ENCODE results near the gene HYCC2.
"Not testable (repeated sequence)": the region's sequence is repeated elsewhere in the genome, so short reads cannot be mapped to it uniquely, and the experiment has no call there.

Gene HYCC2
- 56.3 to 76.2 (median 75.7) reads per million in 4 experiments for total RNA-seq

- DNase-seq = peak; percentile 87
Measured at GRCh38 chr2:201071479-201072200, at the start of gene HYCC2, which contains the start of gene NDUFB3. HYCC2 (minus strand) TSS chr2:201071671; CDS start chr2:201024009, 47,662 bp downstream. NDUFB3 (plus strand) TSS chr2:201072001; CDS start chr2:201078883, 6,882 bp downstream.

GRCh38 chr2:201118961-201119854, 47.7 kb upstream of the HYCC2 start:
- DNase-seq = no peak

DNA sequence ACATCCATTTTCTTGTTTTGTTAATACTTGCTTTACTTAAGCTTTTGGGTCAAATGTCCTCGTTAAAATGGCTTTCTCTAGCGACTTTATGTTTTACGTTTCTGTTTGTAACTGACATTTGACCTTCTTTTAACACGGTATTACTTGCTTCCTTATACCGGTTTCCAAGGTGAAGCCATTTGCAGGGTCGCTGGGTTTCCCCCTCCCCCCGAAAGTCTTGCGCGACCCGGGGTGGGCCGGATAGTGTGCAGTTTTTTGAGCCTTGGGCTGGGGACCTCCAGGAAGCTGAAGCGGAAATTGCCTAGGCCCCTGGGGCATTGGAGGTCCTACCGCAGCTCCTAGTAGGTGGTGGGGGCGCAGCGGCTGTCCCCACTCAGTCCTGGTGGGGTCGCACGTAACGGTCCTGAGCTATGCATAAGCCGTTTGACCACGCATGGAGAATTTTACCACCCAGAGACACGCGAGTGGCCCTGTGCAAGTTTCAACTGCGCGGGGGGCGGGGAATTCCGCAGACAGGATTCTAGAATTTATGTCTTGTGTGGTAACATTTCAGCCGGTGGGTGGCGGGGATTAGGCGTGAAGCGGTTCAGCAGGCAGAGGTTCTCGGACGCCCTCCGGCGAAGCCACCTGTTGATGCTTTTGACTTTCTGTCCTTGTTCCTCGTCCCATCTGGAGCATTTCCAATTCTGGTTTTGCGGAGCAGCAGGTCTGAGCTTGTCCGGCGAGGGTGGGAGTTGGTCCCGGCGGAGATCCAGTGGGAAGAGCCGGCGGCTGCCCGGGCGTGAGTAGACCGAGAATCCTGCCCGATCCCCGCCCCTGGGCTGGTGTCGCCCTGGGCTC, 46.9 kb upstream of the HYCC2 start:
- peak; percentile 69 for DNase-seq

DNA sequence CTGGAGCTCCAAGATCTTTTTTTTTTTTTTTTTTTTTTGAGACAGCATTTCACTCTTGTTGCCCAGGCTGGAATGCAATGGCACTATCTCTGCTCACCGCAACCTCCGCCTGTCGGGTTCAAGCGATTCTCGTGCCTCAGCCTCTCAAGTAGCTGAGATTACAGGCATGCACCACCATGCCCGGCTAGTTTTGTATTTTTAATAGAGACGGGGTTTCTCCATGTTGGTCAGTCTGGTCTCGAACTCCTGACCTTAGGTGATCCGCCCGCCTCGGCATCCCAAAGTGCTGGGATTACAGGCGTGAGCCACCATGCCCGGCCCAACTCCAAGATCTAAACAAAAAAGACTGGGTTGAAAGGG, 46.2 kb upstream of the HYCC2 start:
- DNase-seq = not testable (repeated sequence)

DNA sequence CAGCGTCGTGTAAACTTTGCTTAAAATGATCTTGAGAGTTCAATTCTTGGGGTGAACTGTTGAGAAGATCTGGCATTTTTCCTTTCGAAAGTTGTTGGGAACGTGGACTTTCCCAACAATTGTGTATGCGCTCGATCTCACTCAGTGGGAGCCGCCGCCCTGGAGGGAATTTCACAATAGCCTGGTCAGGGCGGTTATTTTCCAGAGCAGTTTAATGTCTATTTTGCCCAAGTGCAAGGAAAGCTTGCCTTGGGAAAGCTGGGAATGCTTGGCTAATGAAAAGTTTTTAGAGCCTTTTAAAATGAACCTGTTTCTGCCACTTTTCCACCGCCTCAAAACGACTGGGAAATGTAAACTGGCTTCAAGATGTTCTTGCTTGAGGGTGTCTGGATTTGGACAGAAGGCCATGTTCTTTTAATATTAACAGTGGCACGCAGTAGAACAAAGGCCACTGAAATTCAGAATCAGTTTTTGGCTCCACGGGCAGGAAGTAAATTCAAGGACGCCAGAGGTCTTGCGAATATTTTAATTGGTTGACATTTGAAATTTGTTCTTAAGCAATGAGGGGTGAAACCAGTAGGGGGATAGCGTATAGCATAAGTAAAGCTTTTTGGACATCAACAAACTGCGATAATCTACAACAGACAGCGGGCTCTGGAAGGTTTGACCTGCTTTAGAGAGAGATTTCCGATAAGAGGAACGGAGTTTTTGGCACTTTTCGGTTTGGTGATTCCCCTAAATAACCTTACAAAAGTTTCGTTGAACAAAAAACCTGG, 45.7 kb upstream of the HYCC2 start:
- DNase-seq = no peak

- DNase-seq = peak; percentile 56
Measured at GRCh38 chr2:201116115-201116958, 44.9 kb upstream of the HYCC2 start, which contains the start of gene CFLAR. CFLAR (plus strand) TSS chr2:201116164; CDS start chr2:201129866, 13,702 bp downstream.

GRCh38 chr2:201114846-201115245, 43.4 kb upstream of the HYCC2 start:
- no peak for DNase-seq

GRCh38 chr2:201114350-201114749, 42.9 kb upstream of the HYCC2 start:
- no peak for DNase-seq

DNA sequence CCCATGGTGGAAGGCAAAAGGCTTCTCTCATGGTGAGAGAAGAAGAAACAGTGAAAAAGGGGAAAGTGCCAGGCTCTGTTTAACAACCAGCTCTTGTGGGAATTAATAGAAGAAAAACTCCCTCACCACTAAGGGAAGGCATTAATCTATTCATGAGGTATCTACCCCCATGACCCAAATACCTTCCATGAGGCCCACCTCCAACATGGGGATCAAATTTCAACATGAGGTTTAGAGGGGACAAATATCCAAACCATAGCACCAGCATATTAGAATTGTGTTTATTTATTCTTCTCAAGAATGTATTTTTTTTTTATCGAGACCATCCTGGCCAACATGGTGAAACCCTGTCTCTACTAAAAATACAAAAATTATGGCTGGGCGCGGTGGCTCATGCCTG, 39.6 kb upstream of the HYCC2 start:
- DNase-seq = no peak

GRCh38 chr2:201110615-201111014, 39.1 kb upstream of the HYCC2 start:
- no peak for DNase-seq

GRCh38 chr2:201109186-201109585, 37.7 kb upstream of the HYCC2 start:
- no peak for DNase-seq

- no peak for DNase-seq
Measured at GRCh38 chr2:201108341-201108740, 36.9 kb upstream of the HYCC2 start.

DNA sequence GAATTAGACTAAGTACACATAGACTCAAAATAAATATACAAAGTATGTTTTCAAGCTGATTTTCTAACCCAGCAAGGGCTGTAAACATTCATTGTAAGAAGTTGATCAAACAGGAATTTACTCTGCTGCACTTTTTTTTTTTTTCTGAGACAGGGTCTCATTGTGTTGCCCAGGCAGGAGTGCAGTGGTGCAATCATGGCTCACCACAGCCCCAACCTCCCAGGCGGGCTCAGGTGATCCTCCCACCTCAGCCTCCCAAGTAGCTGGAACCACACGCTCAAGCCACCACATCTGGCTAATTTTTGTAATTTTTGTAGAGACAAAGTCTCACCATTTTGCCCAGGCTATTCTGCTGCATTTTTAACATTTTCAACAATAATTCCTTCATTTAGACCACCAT, 36.2 kb upstream of the HYCC2 start:
- DNase-seq = no peak

- no peak for DNase-seq
Measured at GRCh38 chr2:201105759-201106158, 34.3 kb upstream of the HYCC2 start.

- no peak for DNase-seq
Measured at GRCh38 chr2:201100497-201100896, 29.0 kb upstream of the HYCC2 start.

GRCh38 chr2:201093573-201093972, 22.1 kb upstream of the HYCC2 start:
- no peak for DNase-seq

GRCh38 chr2:201090574-201090973, 19.1 kb upstream of the HYCC2 start:
- no peak for DNase-seq

- no peak for DNase-seq
Measured at GRCh38 chr2:201084863-201085262, 13.4 kb upstream of the HYCC2 start.

DNA sequence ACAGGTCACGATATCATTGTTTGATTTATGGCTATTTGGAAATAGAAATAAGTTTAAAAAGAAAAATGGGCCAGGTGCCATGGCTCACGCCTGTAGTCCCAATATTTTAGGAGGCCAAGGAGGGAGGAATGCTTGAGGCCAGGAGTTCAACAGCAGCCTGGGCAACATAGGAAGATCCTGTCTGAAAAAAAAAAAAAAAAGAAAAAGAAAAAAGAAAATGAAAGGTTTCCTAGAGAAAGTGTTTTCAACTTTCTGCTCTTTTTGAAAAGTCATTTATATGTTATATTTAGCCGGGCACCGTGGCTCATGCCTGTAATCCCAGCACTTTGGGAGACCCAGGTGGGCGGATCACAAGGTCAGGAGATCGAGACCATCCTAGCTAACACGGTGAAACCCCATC, 3.5 kb upstream of the HYCC2 start:
- no peak for DNase-seq

- no peak for DNase-seq
Measured at GRCh38 chr2:201073071-201073470, 1.6 kb upstream of the HYCC2 start.

GRCh38 chr2:201072201-201072530, 695 bp upstream of the HYCC2 start:
- DNase-seq = no peak

Measured in effector CD8-positive, alpha-beta T cell (primary cell).